ENCODE measurements around the gene PAQR5. TPM values are rescaled to one million over a fixed set of nuclear protein-coding genes. Genes with fewer than 3 reads are reported as not detected.

PAQR5 gene
- total RNA-seq, 1 experiment from 2014 or later, result 2.0 TPM

DNA sequence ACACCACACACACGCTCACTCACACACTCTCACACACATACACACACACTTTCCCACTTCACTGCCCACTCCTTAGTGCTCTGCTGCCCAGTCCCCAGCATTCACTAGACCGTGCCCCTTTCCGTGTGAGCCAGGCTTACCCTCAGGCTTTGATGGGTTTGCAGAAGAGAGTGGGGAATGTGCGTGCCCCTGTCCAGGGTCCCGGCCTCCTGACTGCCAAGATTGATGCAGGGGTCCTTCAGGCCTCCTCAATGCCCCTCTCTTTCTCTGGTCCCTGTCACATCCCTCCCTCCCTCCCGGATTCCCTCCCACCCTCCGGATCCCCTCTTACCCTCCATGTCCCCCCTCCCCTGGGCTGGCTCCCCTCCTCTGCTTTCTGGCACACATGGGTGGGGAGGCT, 87.6 kb downstream of the PAQR5 start:
- in situ Hi-C loops (cut with HindIII; ENCODE audit: low pct_unique_long_range_greater_than_20kb, low sequenced_read_pairs) (no loop called here), intact Hi-C loops (cut with micrococcal nuclease; ENCODE audit: unreplicated experiment) (no loop called here)
- ATAC-seq (no peak), DNase-seq (ENCODE audit: low read depth, low spot score) (no peak)
- no peak for TF ChIP-seq POLR2AphosphoS5 (IDR thresholded peaks at IDR 0.05; ENCODE audit: low read depth, low read length)
- no peak for TF ChIP-seq TCF7L2 (IDR thresholded peaks at IDR 0.05; ENCODE audit: low read depth, low read length)
- TF ChIP-seq, protein P1, sequence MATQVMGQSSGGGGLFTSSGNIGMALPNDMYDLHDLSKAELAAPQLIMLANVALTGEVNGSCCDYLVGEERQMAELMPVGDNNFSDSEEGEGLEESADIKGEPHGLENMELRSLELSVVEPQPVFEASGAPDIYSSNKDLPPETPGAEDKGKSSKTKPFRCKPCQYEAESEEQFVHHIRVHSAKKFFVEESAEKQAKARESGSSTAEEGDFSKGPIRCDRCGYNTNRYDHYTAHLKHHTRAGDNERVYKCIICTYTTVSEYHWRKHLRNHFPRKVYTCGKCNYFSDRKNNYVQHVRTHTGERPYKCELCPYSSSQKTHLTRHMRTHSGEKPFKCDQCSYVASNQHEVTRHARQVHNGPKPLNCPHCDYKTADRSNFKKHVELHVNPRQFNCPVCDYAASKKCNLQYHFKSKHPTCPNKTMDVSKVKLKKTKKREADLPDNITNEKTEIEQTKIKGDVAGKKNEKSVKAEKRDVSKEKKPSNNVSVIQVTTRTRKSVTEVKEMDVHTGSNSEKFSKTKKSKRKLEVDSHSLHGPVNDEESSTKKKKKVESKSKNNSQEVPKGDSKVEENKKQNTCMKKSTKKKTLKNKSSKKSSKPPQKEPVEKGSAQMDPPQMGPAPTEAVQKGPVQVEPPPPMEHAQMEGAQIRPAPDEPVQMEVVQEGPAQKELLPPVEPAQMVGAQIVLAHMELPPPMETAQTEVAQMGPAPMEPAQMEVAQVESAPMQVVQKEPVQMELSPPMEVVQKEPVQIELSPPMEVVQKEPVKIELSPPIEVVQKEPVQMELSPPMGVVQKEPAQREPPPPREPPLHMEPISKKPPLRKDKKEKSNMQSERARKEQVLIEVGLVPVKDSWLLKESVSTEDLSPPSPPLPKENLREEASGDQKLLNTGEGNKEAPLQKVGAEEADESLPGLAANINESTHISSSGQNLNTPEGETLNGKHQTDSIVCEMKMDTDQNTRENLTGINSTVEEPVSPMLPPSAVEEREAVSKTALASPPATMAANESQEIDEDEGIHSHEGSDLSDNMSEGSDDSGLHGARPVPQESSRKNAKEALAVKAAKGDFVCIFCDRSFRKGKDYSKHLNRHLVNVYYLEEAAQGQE (IDR thresholded peaks at IDR 0.05; ENCODE audit: insufficient read depth in 1 of 2, low read depth in 2 of 2, low read length in 1 of 2), result no peak
- TF ChIP-seq, protein P2, sequence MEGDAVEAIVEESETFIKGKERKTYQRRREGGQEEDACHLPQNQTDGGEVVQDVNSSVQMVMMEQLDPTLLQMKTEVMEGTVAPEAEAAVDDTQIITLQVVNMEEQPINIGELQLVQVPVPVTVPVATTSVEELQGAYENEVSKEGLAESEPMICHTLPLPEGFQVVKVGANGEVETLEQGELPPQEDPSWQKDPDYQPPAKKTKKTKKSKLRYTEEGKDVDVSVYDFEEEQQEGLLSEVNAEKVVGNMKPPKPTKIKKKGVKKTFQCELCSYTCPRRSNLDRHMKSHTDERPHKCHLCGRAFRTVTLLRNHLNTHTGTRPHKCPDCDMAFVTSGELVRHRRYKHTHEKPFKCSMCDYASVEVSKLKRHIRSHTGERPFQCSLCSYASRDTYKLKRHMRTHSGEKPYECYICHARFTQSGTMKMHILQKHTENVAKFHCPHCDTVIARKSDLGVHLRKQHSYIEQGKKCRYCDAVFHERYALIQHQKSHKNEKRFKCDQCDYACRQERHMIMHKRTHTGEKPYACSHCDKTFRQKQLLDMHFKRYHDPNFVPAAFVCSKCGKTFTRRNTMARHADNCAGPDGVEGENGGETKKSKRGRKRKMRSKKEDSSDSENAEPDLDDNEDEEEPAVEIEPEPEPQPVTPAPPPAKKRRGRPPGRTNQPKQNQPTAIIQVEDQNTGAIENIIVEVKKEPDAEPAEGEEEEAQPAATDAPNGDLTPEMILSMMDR (IDR thresholded peaks at IDR 0.05), result no peak
- no peak for TF ChIP-seq SIN3A (IDR thresholded peaks at IDR 0.05; ENCODE audit: borderline replicate concordance, insufficient read depth, low read depth, low read length)
- Histone ChIP-seq H3K9me3 (ENCODE audit: control insufficient read depth, insufficient read depth, low read depth, low read length) (no peaks in the 10 kb centered on the region), H3K27ac (ENCODE audit: low read length) (no peak overlapping the region), H3K4me1 (ENCODE audit: control insufficient read depth, insufficient read depth, low read length) (no peaks in the 10 kb centered on the region; the same call in 1 of the 2 replicates), H3K4me3 (ENCODE audit: low read depth in 2 of 2, low read length in 2 of 2) (no peak overlapping the region), H3K36me3 (ENCODE audit: control insufficient read depth, insufficient read depth, low read length) (no peaks in the 10 kb centered on the region), H3K27me3 (ENCODE audit: control insufficient read depth, insufficient read depth, low read length) (no peaks in the 10 kb centered on the region)
- ChIA-PET POLR2A (no interaction called here), CTCF (no interaction called here)
- no TSS peak for BruUV-seq (replicated peaks)

DNA sequence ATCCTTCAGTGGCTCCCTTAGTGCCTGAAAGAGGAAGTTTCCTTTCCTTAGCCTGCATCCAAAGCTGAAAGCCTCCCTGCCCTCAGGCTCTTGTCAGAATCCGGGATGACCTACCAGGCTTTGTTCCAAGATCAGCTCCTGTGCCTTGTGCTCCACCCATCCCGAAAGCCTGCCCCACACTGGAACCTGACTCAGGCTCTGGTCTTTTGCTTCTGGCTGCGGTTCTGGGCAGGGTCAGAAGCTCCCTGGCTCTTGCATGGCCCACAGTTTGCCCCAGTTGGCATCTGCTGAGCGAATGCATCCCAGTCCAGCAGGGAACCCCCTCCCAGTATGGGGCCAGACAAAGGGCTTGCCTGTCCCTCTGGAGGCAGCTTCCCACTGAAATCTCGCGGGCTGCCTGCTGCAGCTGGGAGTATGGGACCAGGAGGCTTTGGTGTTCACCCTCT, 89.6 kb downstream of the PAQR5 start:
- ChIA-PET POLR2A (no interaction called here), CTCF (interaction anchor here (0.6 kb wide), 1 partner anchor 281 kb away, joined by 4 read pairs; no protein-coding TSS in a partner anchor)
- H3K27ac ChIP-seq (ENCODE audit: low read length), result no peak overlapping the region
- no TSS peak for BruUV-seq (replicated peaks)
- no peaks in the 10 kb centered on the region for H3K36me3 ChIP-seq (ENCODE audit: control insufficient read depth, insufficient read depth, low read length)
- in situ Hi-C loops (cut with HindIII; ENCODE audit: low pct_unique_long_range_greater_than_20kb, low sequenced_read_pairs) (no loop called here), intact Hi-C loops (cut with micrococcal nuclease; ENCODE audit: unreplicated experiment) (no loop called here)
- TF ChIP-seq, protein P2 (IDR thresholded peaks at IDR 0.05), result no peak
- TF ChIP-seq TCF7L2 (IDR thresholded peaks at IDR 0.05; ENCODE audit: low read depth, low read length) (no peak), POLR2AphosphoS5 (IDR thresholded peaks at IDR 0.05; ENCODE audit: low read depth, low read length) (no peak), SIN3A (IDR thresholded peaks at IDR 0.05; ENCODE audit: borderline replicate concordance, insufficient read depth, low read depth, low read length) (no peak)
- TF ChIP-seq, protein P1 (IDR thresholded peaks at IDR 0.05; ENCODE audit: insufficient read depth in 1 of 2, low read depth in 2 of 2, low read length in 1 of 2), result no peak
- H3K4me3 ChIP-seq (ENCODE audit: low read depth in 2 of 2, low read length in 2 of 2), result no peak overlapping the region
- no peaks in the 10 kb centered on the region for H3K9me3 ChIP-seq (ENCODE audit: control insufficient read depth, insufficient read depth, low read depth, low read length)
- DNase-seq (ENCODE audit: low read depth, low spot score), result no peak
- no peak for ATAC-seq
- no peaks in the 10 kb centered on the region for H3K27me3 ChIP-seq (ENCODE audit: control insufficient read depth, insufficient read depth, low read length)
- H3K4me1 ChIP-seq (ENCODE audit: control insufficient read depth, insufficient read depth, low read length), result no peaks in the 10 kb centered on the region; the same call in 1 of the 2 replicates
